ENCODE data around the gene NEDD4L.

DNA sequence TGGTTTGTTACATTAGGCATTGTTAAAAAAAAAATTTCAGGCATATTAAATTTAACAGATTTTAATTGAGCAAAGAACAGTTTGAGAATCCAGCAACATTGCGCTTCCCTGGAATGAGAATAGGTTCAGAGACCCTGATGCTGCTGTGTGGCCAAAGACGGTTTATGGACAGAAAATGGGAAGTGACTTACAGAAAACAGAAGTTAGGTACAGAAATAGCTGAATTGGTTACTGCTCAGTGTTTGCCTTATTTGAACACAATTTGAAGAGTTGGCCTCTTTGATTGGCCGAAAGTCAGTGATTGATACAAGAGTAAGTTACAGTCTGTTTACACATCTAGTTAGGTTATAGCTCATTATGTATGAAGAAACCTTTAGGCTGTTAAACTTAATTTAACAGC is 6.0 kb upstream of the NEDD4L start:
- TF ChIP-seq YY1 (IDR thresholded peaks at IDR 0.05; ENCODE audit: insufficient read depth, insufficient read length) (no peak), ZNF274 (IDR thresholded peaks at IDR 0.05; ENCODE audit: low read depth, low read length) (no peak), SUZ12 (IDR thresholded peaks at IDR 0.05; ENCODE audit: extremely low read depth, insufficient read depth, insufficient read length) (no peak)

All from NT2/D1 (cell line).